Mesodermal cell (in vitro differentiated cells): ENCODE data around the gene APP.

Source experiments
- H3K27ac ChIP-seq: 2 replicates; pipeline ENCODE4 v1.7.0; 2013; ENCODE audit warnings: mild to moderate bottlenecking, low read depth, low read length, moderate library complexity; ENCODE audit not compliant: severe bottlenecking
- H3K36me3 ChIP-seq: 2 replicates; pipeline ENCODE4 v1.7.1; 2013; ENCODE audit warnings: mild to moderate bottlenecking, low read length, moderate library complexity; ENCODE audit not compliant: control insufficient read depth, insufficient read depth
- H3K4me1 ChIP-seq: one replicate; pipeline ENCODE4 v1.7.1; 2013; ENCODE audit warnings: mild to moderate bottlenecking, low read length; ENCODE audit not compliant: insufficient read depth, control insufficient read depth, poor library complexity, severe bottlenecking
- H3K4me3 ChIP-seq: 2 replicates; pipeline ENCODE4 v1.7.0; 2013; ENCODE audit warnings: low read length, control low read depth, mild to moderate bottlenecking; ENCODE audit not compliant: insufficient read depth, poor library complexity, severe bottlenecking; ENCODE audit errors: extremely low read depth
- H3K9me3 ChIP-seq: 2 replicates; pipeline ENCODE4 v1.7.1; 2013; ENCODE audit warnings: mild to moderate bottlenecking, low read length, moderate library complexity; ENCODE audit not compliant: control insufficient read depth
- WGBS, 2 experiments: methylation state at CpG; one replicate each; pipeline ENCODE4 v1.1.5; 2013; ENCODE audit warnings: missing lambda C conversion rate in 2 of 2; ENCODE audit not compliant: insufficient coverage in 2 of 2; 5-methylcytosine and 5-hydroxymethylcytosine counted together

APP gene

GRCh38 chr21:25979845-25980616 is 190.5 kb downstream of the APP start:
- Histone ChIP-seq H3K36me3 (peaks cover 63% of the 10 kb centered on the region), H3K4me1 (no peaks in the 10 kb centered on the region), H3K27ac (no peak overlapping the region), H3K9me3 (no peaks in the 10 kb centered on the region), H3K4me3 (no peak overlapping the region)
- 92 to 98% methylated on average over 6 to 8 of the region's 9 CpGs for WGBS, 2 experiments

- no peak overlapping the region for H3K27ac ChIP-seq
- H3K9me3 ChIP-seq: no peaks in the 10 kb centered on the region
- no peak overlapping the region for H3K4me3 ChIP-seq
- H3K36me3 ChIP-seq: peaks cover 83% of the 10 kb centered on the region
- H3K4me1 ChIP-seq: no peaks in the 10 kb centered on the region
Measured at GRCh38 chr21:25977068-25977611, 193.4 kb downstream of the APP start.

DNA sequence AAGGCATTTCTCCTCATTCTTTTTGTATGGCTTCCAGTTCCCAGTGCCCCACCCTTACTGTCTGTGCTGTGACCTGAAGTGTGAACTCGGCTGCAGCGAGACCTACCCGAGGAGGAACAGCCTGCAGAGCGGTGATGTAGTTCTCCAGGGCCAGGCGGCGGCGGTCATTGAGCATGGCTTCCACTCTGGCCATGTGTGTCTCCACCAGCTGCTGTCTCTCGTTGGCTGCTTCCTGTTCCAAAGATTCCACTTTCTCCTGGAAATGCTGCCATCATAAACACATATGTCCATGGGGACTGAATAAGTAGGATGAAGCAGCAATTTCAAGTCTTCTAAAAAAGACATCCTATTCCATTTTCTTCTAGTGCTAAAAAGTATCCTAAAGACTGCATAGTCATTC is 195.6 kb downstream of the APP start:
- Histone ChIP-seq H3K27ac (no peak overlapping the region), H3K9me3 (no peaks in the 10 kb centered on the region), H3K36me3 (peaks cover 82% of the 10 kb centered on the region), H3K4me1 (no peaks in the 10 kb centered on the region), H3K4me3 (no peak overlapping the region)
- 98 to 99% methylated on average over 7 of the region's 8 CpGs for WGBS, 2 experiments

DNA sequence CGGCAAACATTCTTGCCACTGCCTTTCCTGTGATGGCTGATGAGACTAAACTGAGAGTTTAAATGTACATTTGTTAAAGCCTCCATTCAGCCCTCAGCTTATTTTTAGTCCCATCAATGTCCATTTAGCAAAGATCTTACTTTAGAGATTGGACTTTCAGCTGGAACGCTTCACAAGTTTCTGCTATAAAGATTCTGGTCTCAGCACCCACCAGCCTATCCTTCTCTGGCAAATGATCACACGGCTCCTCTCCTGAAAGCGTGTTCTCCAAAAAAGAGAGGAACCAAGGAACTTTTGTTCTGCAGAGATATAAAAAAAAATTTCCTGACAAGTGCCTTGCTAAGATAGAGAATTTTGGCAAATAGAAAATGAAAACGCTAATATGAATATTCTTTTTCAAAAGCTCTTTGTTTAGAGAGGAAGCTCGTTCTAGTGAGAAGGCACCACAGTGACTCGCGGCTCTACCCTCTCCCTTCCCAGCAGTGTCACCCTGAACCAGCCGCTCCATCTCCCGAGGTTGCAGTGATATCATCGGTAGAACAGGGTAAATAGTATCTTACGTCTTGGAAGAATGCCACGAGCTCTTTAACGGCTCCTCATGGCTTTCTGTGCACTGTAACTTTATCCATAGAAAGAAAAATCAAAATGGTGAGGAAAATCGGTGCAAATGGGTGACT is 200.2 kb downstream of the APP start:
- Histone ChIP-seq H3K4me3 (no peak overlapping the region), H3K4me1 (no peaks in the 10 kb centered on the region), H3K36me3 (peaks cover 90% of the 10 kb centered on the region), H3K27ac (no peak overlapping the region), H3K9me3 (no peaks in the 10 kb centered on the region)
- 87 to 96% methylated on average over 5 to 10 of the region's 15 CpGs for WGBS, 2 experiments

DNA sequence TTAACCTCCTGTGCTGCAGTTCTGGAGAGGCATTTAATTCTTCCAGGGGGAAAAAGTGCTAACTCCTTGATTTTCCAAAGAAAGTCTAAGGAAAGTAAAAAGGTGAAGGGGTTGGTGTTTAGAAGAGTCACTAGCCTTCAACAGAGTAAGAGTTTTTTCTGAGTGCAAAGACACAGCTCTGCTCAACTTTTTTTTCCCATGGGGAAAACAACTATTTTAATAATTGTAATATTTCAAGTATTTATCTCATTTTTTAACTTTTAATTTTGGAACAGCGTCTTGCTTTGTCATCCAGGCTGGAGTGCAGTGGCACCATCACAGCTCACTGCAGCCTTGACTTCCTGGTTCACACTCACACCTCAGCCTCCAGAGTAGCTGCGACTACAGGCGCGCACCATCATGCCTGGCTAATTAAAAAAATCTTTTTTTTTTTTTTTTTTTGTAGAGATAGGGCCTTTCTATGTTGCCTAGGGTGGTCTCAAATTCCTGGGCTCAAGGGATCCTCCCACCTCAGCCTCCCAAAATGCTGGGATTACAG is 202.6 kb downstream of the APP start:
- Histone ChIP-seq H3K4me1 (peaks cover 12% of the 10 kb centered on the region), H3K4me3 (no peak overlapping the region), H3K27ac (peak overlapping the region; percentile 18), H3K36me3 (peaks cover 81% of the 10 kb centered on the region), H3K9me3 (no peaks in the 10 kb centered on the region)
- 60 to 100% methylated on average over 1 of the region's 4 CpGs for WGBS, 2 experiments

GRCh38 chr21:25967181-25967900 is 203.2 kb downstream of the APP start:
- peaks cover 12% of the 10 kb centered on the region for H3K4me1 ChIP-seq
- peak overlapping the region; percentile 18 for H3K27ac ChIP-seq
- peaks cover 74% of the 10 kb centered on the region for H3K36me3 ChIP-seq
- H3K4me3 ChIP-seq: no peak overlapping the region
- WGBS, 2 experiments: 75 to 89% methylated on average over 2 to 3 of the region's 4 CpGs
- no peaks in the 10 kb centered on the region for H3K9me3 ChIP-seq

- Histone ChIP-seq H3K27ac (no peak overlapping the region), H3K9me3 (no peaks in the 10 kb centered on the region), H3K4me1 (peaks cover 13% of the 10 kb centered on the region), H3K4me3 (no peak overlapping the region), H3K36me3 (peaks cover 65% of the 10 kb centered on the region)
- WGBS, 2 experiments: no CpG with 5 or more reads among the region's 3 CpGs
Measured at GRCh38 chr21:25965951-25966707, 204.4 kb downstream of the APP start.

DNA sequence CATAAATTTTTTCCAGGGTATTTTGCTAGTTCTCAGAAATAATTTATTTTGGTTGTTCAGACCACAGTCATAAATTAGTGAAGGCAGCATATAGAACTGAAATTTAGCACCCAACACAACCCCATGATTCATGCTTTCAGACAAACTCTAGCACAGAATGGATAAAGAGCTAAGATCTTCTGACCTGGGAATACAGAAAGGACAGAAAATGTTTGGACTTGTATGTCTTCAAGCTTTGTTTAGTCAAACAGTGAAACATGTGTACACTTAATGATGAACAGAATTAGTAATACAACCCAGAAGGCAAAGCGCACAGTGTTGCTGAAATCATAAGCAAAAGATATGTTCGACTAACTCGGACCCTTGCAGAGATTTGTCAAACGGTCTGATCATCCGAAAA is 205.6 kb downstream of the APP start:
- Histone ChIP-seq H3K4me1 (peaks cover 19% of the 10 kb centered on the region), H3K36me3 (peaks cover 53% of the 10 kb centered on the region), H3K4me3 (no peak overlapping the region), H3K9me3 (no peaks in the 10 kb centered on the region), H3K27ac (no peak overlapping the region)
- 94 to 95% methylated on average over 5 of the region's 5 CpGs for WGBS, 2 experiments

DNA sequence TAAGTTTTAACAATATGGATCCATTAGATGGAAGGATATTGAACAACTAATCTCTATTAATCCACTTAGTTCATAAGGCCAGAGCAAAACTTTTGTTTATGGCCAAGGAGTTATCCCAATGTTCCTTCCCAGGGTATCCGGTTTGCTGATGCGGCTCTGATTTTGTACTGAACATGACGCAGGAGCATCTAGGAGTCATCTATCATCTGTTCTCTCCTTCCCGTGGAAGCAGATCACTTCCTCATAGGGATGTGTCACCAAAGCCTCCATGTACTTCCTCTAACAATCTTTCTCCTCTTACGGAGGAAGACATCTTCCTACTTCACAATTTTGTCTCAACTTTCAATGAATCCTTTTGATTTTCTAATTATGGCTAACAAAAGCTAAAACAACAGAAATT is 206.6 kb downstream of the APP start:
- 89 to 98% methylated on average over 4 to 5 of the region's 5 CpGs for WGBS, 2 experiments
- H3K36me3 ChIP-seq: peaks cover 52% of the 10 kb centered on the region
- H3K4me1 ChIP-seq: peaks cover 19% of the 10 kb centered on the region
- no peak overlapping the region for H3K27ac ChIP-seq
- H3K4me3 ChIP-seq: no peak overlapping the region
- H3K9me3 ChIP-seq: no peaks in the 10 kb centered on the region

DNA sequence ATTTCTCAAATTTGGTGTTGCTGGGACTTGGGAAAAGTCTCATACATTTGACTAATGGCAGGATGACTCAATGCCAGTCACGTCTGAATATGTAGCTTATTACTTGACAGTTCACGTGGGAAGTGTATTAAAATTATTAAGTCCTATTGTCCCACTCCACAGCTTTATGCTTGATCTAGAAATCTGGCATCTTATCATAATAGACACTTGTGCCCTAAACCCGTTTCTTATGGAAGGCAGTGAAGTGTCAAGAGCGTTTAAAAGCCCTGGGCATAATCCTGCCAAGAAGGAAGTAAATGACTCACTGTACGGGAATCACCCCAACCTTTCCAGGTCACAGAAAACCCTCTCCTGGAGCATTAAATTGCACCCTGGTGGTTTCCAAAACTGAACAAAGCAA is 207.4 kb downstream of the APP start:
- no peak overlapping the region for H3K4me3 ChIP-seq
- WGBS, 2 experiments: 90 to 94% methylated on average over 3 of the region's 5 CpGs
- H3K36me3 ChIP-seq: peaks cover 54% of the 10 kb centered on the region
- H3K4me1 ChIP-seq: peaks cover 19% of the 10 kb centered on the region
- H3K27ac ChIP-seq: no peak overlapping the region
- H3K9me3 ChIP-seq: no peaks in the 10 kb centered on the region
